H9 (cell line): ENCODE measurements around the gene NADK. TPM values are rescaled to one million over a fixed set of nuclear protein-coding genes. Genes with fewer than 3 reads are reported as not detected.
A peak's percentile ranks its signal among the peaks of the same experiment; 100 is the strongest.
"Not testable (repeated sequence)": the region's sequence is repeated elsewhere in the genome, so short reads cannot be mapped to it uniquely, and the experiment has no call there.

Source experiments
- DNase-seq: peaks from one replicate; pipeline ENCODE4 v3.0.0-alpha.2; 2017
- H2AFZ ChIP-seq: one replicate; pipeline ENCODE4 v1.6.1; 2013; ENCODE audit warnings: mild to moderate bottlenecking, low read length, control low read depth, moderate library complexity
- H2AK5ac ChIP-seq: 2 replicates; pipeline ENCODE4 v1.6.1; 2013; ENCODE audit warnings: low read length, control low read depth, mixed read lengths; ENCODE audit not compliant: insufficient read length
- H2BK120ac ChIP-seq: one replicate; pipeline ENCODE4 v1.6.1; 2013; ENCODE audit warnings: low read depth, mild to moderate bottlenecking, low read length, control low read depth, inconsistent platforms; ENCODE audit not compliant: poor library complexity, severe bottlenecking
- H2BK12ac ChIP-seq: 2 replicates; pipeline ENCODE4 v1.6.1; 2013; ENCODE audit warnings: low read length, control low read depth, mixed read lengths, low read depth; ENCODE audit not compliant: insufficient read length
- H2BK15ac ChIP-seq: 2 replicates; pipeline ENCODE4 v1.6.1; 2013; ENCODE audit warnings: low read depth, low read length, control low read depth
- H2BK20ac ChIP-seq: one replicate; pipeline ENCODE4 v1.6.1; 2013; ENCODE audit warnings: low read depth, mild to moderate bottlenecking, low read length, control low read depth, inconsistent platforms; ENCODE audit not compliant: poor library complexity, severe bottlenecking
- H2BK5ac ChIP-seq: 2 replicates; pipeline ENCODE4 v1.6.1; 2013; ENCODE audit warnings: low read length, control low read depth, mixed read lengths; ENCODE audit not compliant: insufficient read length
- H3K14ac ChIP-seq: 2 replicates; pipeline ENCODE4 v1.6.1; 2013; ENCODE audit warnings: low read length, control low read depth; ENCODE audit not compliant: insufficient read depth
- H3K18ac ChIP-seq: 2 replicates; pipeline ENCODE4 v1.6.1; 2013; ENCODE audit warnings: low read depth, mild to moderate bottlenecking, mixed read lengths, low read length, control low read depth; ENCODE audit not compliant: insufficient read length
- H3K23ac ChIP-seq: 2 replicates; pipeline ENCODE4 v1.6.1; 2013; ENCODE audit warnings: low read length, control low read depth, mixed read lengths, low read depth; ENCODE audit not compliant: insufficient read length
- H3K23me2 ChIP-seq: 2 replicates; pipeline ENCODE4 v1.6.1; 2013; ENCODE audit warnings: low read depth, mild to moderate bottlenecking, mixed read lengths, low read length, control low read depth; ENCODE audit not compliant: insufficient read length, poor library complexity, severe bottlenecking
- H3K27ac ChIP-seq: 2 replicates; pipeline ENCODE4 v1.5.1; 2013; ENCODE audit warnings: low read length, control low read depth, mixed read lengths, low read depth; ENCODE audit not compliant: insufficient read length
- H3K27me3 ChIP-seq: 2 replicates; pipeline ENCODE4 v1.6.1; 2013; ENCODE audit warnings: low read length, control low read depth, inconsistent platforms; ENCODE audit not compliant: insufficient read depth
- H3K4ac ChIP-seq: 2 replicates; pipeline ENCODE4 v1.6.1; 2013; ENCODE audit warnings: low read depth, mild to moderate bottlenecking, control low read depth, inconsistent platforms, low read length, moderate library complexity
- H3K4me1 ChIP-seq: 2 replicates; pipeline ENCODE4 v1.6.1; 2013; ENCODE audit warnings: low read length, control low read depth, inconsistent platforms; ENCODE audit not compliant: insufficient read depth
- H3K4me2 ChIP-seq: 2 replicates; pipeline ENCODE4 v1.6.1; 2013; ENCODE audit warnings: low read length, control low read depth, mixed read lengths; ENCODE audit not compliant: insufficient read length, insufficient read depth
- H3K56ac ChIP-seq: 2 replicates; pipeline ENCODE4 v1.6.1; 2013; ENCODE audit warnings: low read depth, mild to moderate bottlenecking, mixed read lengths, low read length, control low read depth; ENCODE audit not compliant: insufficient read length
- H3K79me1 ChIP-seq: 2 replicates; pipeline ENCODE4 v1.6.1; 2013; ENCODE audit warnings: low read depth, mild to moderate bottlenecking, moderate library complexity, low read length, control low read depth, inconsistent platforms; ENCODE audit not compliant: insufficient read depth, poor library complexity, severe bottlenecking
- H3K79me2 ChIP-seq: 2 replicates; pipeline ENCODE4 v1.6.1; 2013; ENCODE audit warnings: low read length, control low read depth, inconsistent platforms; ENCODE audit not compliant: insufficient read depth
- H3K9ac ChIP-seq: 2 replicates; pipeline ENCODE4 v1.6.1; 2013; ENCODE audit warnings: low read length, control low read depth, mixed read lengths; ENCODE audit not compliant: insufficient read length; ENCODE audit errors: extremely low read depth
- H3K9me3 ChIP-seq: one replicate; pipeline ENCODE4 v1.6.1; 2013; ENCODE audit warnings: low read depth, low read length, inconsistent platforms; ENCODE audit not compliant: control insufficient read depth
- H3T11ph ChIP-seq: one replicate; pipeline ENCODE4 v1.6.1; 2013; ENCODE audit warnings: mild to moderate bottlenecking, low read length, control low read depth, inconsistent platforms
- H4K20me1 ChIP-seq: one replicate; pipeline ENCODE4 v1.6.1; 2013; ENCODE audit not compliant: control insufficient read depth, insufficient read length, insufficient read depth
- H4K5ac ChIP-seq: 2 replicates; pipeline ENCODE4 v1.6.1; 2013; ENCODE audit warnings: low read depth, mild to moderate bottlenecking, mixed read lengths, low read length, control low read depth; ENCODE audit not compliant: insufficient read length
- H4K8ac ChIP-seq: replicated peaks from 2 replicates; pipeline ENCODE4 v1.6.1; 2013; ENCODE audit warnings: low read length, control low read depth, mixed read lengths, low read depth; ENCODE audit not compliant: insufficient read length
- H4K91ac ChIP-seq: 2 replicates; pipeline ENCODE4 v1.6.1; 2013; ENCODE audit warnings: low read depth, mild to moderate bottlenecking, moderate library complexity, mixed read lengths, low read length, control low read depth; ENCODE audit not compliant: insufficient read length
- H3K27ac Mint-ChIP-seq, 3 experiments: 2 replicates in 2 of 3; 3 replicates in 1 of 3; pipeline ENCODE4 v1.8.0; 2020 to 2021; ENCODE audit warnings: mixed read lengths in 3 of 3, mild to moderate bottlenecking in 1 of 3, moderate library complexity in 1 of 3
- H3K27me3 Mint-ChIP-seq: 2 replicates; pipeline ENCODE4 v1.8.0; 2021; ENCODE audit warnings: low read depth, mild to moderate bottlenecking, moderate library complexity, mixed read lengths
- H3K36me3 Mint-ChIP-seq, 3 experiments: 2 replicates in 2 of 3; 3 replicates in 1 of 3; pipeline ENCODE4 v1.8.0; 2020 to 2021; ENCODE audit warnings: low read depth in 3 of 3, mixed read lengths in 3 of 3; ENCODE audit not compliant: insufficient read depth in 1 of 3
- H3K4me1 Mint-ChIP-seq, 2 experiments: 2 replicates each; pipeline ENCODE4 v1.8.0; 2020; ENCODE audit warnings: mixed read lengths in 2 of 2
- H3K4me3 Mint-ChIP-seq, 2 experiments: 2 replicates in 1 of 2; 3 replicates in 1 of 2; pipeline ENCODE4 v1.8.0; 2020 to 2021; ENCODE audit warnings: mild to moderate bottlenecking in 2 of 2, mixed read lengths in 2 of 2, moderate library complexity in 1 of 2
- H3K9me3 Mint-ChIP-seq, 2 experiments: 2 replicates in 1 of 2; 3 replicates in 1 of 2; pipeline ENCODE4 v1.8.0; 2020; ENCODE audit warnings: mild to moderate bottlenecking in 2 of 2, mixed read lengths in 2 of 2, moderate library complexity in 1 of 2
- CTCF ChIP-seq: fragments of 200-600 bp; sonication (generic); conservative IDR thresholded peaks from 3 replicates; pipeline ENCODE4 v1.8.0; 2021; ENCODE audit warnings: antibody characterized with exemption, mild to moderate bottlenecking
- WGBS: extraction: QIAGEN DNeasy Blood & Tissue Kit; methylation state at CpG from one replicate; pipeline ENCODE4 v1.1.7; 2013; ENCODE audit warnings: missing lambda C conversion rate, low lambda C conversion rate, mixed read lengths; ENCODE audit not compliant: insufficient read length; ENCODE audit errors: extremely low coverage; 5-methylcytosine and 5-hydroxymethylcytosine counted together
- total RNA-seq: library from RNA; stranded (reverse); gene quantifications from 2 replicates; pipeline ENCODE4 v1.2.1, GENCODE V29; 2021

Gene NADK
- total RNA-seq, 1 experiment from 2014 or later = 105 TPM

GRCh38 chr1:1703796-1704195, 74.5 kb downstream of the NADK start:
- DNase-seq = no peak
- Histone ChIP-seq H4K20me1 (no peaks in the 10 kb centered on the region), H3K56ac (no peak overlapping the region), H2AFZ (no peak overlapping the region), H4K91ac (no peak overlapping the region), H2BK20ac (no peak overlapping the region), H2BK12ac (no peak overlapping the region), H3T11ph (no peak overlapping the region), H3K9ac (no peak overlapping the region), H2BK15ac (no peak overlapping the region), H3K18ac (no peak overlapping the region), H3K27me3 (no peaks in the 10 kb centered on the region), H2BK120ac (no peak overlapping the region), H3K4ac (no peak overlapping the region), H2AK5ac (no peak overlapping the region), H3K14ac (no peak overlapping the region), H3K4me2 (no peak overlapping the region), H4K5ac (no peak overlapping the region), H3K9me3 (no peaks in the 10 kb centered on the region), H3K23ac (no peak overlapping the region), H3K4me1 (no peaks in the 10 kb centered on the region), H3K79me2 (no peaks in the 10 kb centered on the region), H2BK5ac (no peak overlapping the region), H4K8ac (no peak overlapping the region), H3K23me2 (no peaks in the 10 kb centered on the region), H3K79me1 (no peaks in the 10 kb centered on the region), H3K27ac (no peak overlapping the region)
- Mint-ChIP-seq H3K9me3 (no peaks in the 10 kb centered on the region), H3K4me1 (no peaks in the 10 kb centered on the region), H3K4me3 (no peak overlapping the region), H3K27me3 (no peaks in the 10 kb centered on the region), H3K36me3 (peaks cover 2 to 10% (median 4%) of the 10 kb centered on the region in 3 experiments; a peak in 6 of 7 replicates), H3K27ac (peak overlapping the region in 2 of 3 experiments; percentile 28 to 59; a peak in 1 of 7 replicates)
- WGBS = no CpG with 5 or more reads among the region's 22 CpGs
- no peak for TF ChIP-seq CTCF

GRCh38 chr1:1702506-1702905, 75.8 kb downstream of the NADK start:
- not testable (repeated sequence) for H3K18ac ChIP-seq, H4K8ac ChIP-seq, H3K79me2 ChIP-seq, H2BK12ac ChIP-seq, H3K4me1 ChIP-seq, H3K14ac ChIP-seq, H2AK5ac ChIP-seq, H3K9ac ChIP-seq, H3K27me3 ChIP-seq, H3K9me3 ChIP-seq, H3K4me3 Mint-ChIP-seq, H4K5ac ChIP-seq, H4K91ac ChIP-seq, H3K23ac ChIP-seq, H3K4me2 ChIP-seq, H2AFZ ChIP-seq, H3K4me1 Mint-ChIP-seq, H3T11ph ChIP-seq, H3K56ac ChIP-seq, H3K27ac ChIP-seq, H4K20me1 ChIP-seq, H2BK5ac ChIP-seq, H2BK120ac ChIP-seq, H3K9me3 Mint-ChIP-seq, H3K4ac ChIP-seq, H3K27me3 Mint-ChIP-seq, H2BK20ac ChIP-seq, DNase-seq, H3K36me3 Mint-ChIP-seq, H3K23me2 ChIP-seq, H3K79me1 ChIP-seq, H2BK15ac ChIP-seq, H3K27ac Mint-ChIP-seq
- WGBS = no CpG with 5 or more reads among the region's 18 CpGs
